Skeletal muscle tissue (tissue), 4 donors: ENCODE results near the gene TSPAN14. TPM values are rescaled to one million over a fixed set of nuclear protein-coding genes. Genes with fewer than 3 reads are reported as not detected.
"Not testable (repeated sequence)": the region's sequence is repeated elsewhere in the genome, so short reads cannot be mapped to it uniquely, and the experiment has no call there.

Source experiments
- H3K27ac ChIP-seq: one replicate; pipeline ENCODE4 v1.7.0; 2013; ENCODE audit warnings: mild to moderate bottlenecking, low read depth, low read length, inconsistent platforms
- H3K27me3 ChIP-seq, 3 donors: one replicate each; pipeline ENCODE4 v1.7.0; 2013; ENCODE audit warnings: low read length in 3 of 3; ENCODE audit not compliant: control insufficient read depth in 3 of 3, insufficient read depth in 3 of 3
- H3K36me3 ChIP-seq, 3 donors: one replicate each; pipeline ENCODE4 v1.7.0; 2013; ENCODE audit warnings: low read length in 3 of 3; ENCODE audit not compliant: control insufficient read depth in 3 of 3, insufficient read depth in 3 of 3
- H3K4me1 ChIP-seq, 3 donors: one replicate each; pipeline ENCODE4 v1.7.0; 2013; ENCODE audit warnings: low read length in 3 of 3, mild to moderate bottlenecking in 3 of 3; ENCODE audit not compliant: control insufficient read depth in 3 of 3, insufficient read depth in 3 of 3
- H3K4me3 ChIP-seq, 3 donors: one replicate each; pipeline ENCODE4 v1.7.0; 2013; ENCODE audit warnings: low read length in 3 of 3
- H3K9ac ChIP-seq, 3 donors: one replicate each; pipeline ENCODE4 v1.7.0; 2013; ENCODE audit warnings: low read length in 3 of 3, mild to moderate bottlenecking in 3 of 3, moderate library complexity in 2 of 3, low read depth in 1 of 3
- H3K9me3 ChIP-seq, 3 donors: one replicate each; pipeline ENCODE4 v1.7.0; 2013; ENCODE audit warnings: low read length in 3 of 3; ENCODE audit not compliant: control insufficient read depth in 3 of 3
- total RNA-seq: library from RNA; depleted of rRNA; stranded (reverse); fragments of >200 nt; gene quantifications from one replicate; pipeline ENCODE4 v1.2.3, GENCODE V29; 2014
- donor health status: Osteomylitis.

TSPAN14 gene
- total RNA-seq, 1 donor from 2014 or later = 6.3 TPM

DNA sequence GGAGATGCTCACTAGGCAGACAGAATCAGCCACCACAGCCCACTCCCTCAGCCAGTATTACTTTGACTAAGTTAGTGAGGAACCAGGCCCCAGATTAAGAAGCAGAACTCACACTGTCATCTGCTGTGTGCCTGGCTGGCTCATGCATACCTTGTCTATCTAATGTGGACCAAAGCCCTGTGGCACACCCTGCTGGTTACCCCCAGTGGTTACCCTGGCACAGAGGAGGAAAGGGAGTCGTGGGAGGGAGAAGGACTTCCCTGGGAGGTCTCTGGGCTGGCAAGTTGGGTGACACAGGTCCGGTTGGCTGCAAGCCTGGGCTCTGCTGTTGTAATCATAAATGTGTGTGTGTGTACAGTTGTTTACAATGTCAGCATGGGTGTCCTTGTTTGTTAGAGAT is 76.1 kb downstream of the TSPAN14 start:
- Histone ChIP-seq H3K27me3 (no peaks in the 10 kb centered on the region), H3K36me3 (no peaks in the 10 kb centered on the region), H3K9me3 (no peaks in the 10 kb centered on the region), H3K9ac (no peak overlapping the region), H3K27ac (no peak overlapping the region), H3K4me1 (peaks cover 2 to 10% (median 7%) of the 10 kb centered on the region in 3 donors), H3K4me3 (no peak overlapping the region)

DNA sequence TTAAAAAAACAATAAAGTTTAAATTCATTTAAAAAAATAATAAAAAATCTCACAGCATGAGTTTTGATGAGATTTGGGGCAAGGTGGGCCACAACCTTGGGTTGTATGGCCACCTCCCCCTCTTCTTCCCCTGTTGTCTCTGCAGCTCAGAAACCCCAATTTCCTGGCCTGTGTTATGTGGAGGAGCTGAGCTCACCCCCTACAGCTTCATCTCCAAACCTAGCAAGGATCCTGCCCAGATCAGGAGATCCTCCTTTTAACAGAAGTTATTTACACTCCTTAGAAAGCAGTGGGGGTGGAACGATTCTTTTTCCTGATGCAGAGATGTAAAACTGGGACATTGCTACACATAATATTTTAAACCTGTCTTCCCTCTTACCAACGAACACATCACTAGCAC is 76.7 kb downstream of the TSPAN14 start:
- Histone ChIP-seq H3K4me1 (peaks cover 2 to 10% (median 7%) of the 10 kb centered on the region in 3 donors), H3K27ac (no peak overlapping the region), H3K27me3 (no peaks in the 10 kb centered on the region), H3K9me3 (no peaks in the 10 kb centered on the region), H3K4me3 (no peak overlapping the region), H3K36me3 (no peaks in the 10 kb centered on the region), H3K9ac (no peak overlapping the region)

- no peak overlapping the region for H3K4me3 ChIP-seq
- H3K9me3 ChIP-seq = no peaks in the 10 kb centered on the region
- H3K27me3 ChIP-seq = no peaks in the 10 kb centered on the region
- peaks cover 4 to 7% (median 4%) of the 10 kb centered on the region in 3 donors for H3K4me1 ChIP-seq
- H3K27ac ChIP-seq = no peak overlapping the region
- no peak overlapping the region for H3K9ac ChIP-seq
- H3K36me3 ChIP-seq = no peaks in the 10 kb centered on the region
Observed at GRCh38 chr10:80532571-80532970, 78.5 kb downstream of the TSPAN14 start.

GRCh38 chr10:80534059-80534458 is 79.9 kb downstream of the TSPAN14 start:
- H3K27me3 ChIP-seq, H3K9ac ChIP-seq, H3K9me3 ChIP-seq, H3K4me3 ChIP-seq, H3K4me1 ChIP-seq, H3K27ac ChIP-seq, H3K36me3 ChIP-seq: not testable (repeated sequence)

GRCh38 chr10:80534646-80535045 is 80.5 kb downstream of the TSPAN14 start:
- not testable (repeated sequence) for H3K4me3 ChIP-seq, H3K27me3 ChIP-seq, H3K9me3 ChIP-seq, H3K9ac ChIP-seq, H3K36me3 ChIP-seq, H3K4me1 ChIP-seq, H3K27ac ChIP-seq

DNA sequence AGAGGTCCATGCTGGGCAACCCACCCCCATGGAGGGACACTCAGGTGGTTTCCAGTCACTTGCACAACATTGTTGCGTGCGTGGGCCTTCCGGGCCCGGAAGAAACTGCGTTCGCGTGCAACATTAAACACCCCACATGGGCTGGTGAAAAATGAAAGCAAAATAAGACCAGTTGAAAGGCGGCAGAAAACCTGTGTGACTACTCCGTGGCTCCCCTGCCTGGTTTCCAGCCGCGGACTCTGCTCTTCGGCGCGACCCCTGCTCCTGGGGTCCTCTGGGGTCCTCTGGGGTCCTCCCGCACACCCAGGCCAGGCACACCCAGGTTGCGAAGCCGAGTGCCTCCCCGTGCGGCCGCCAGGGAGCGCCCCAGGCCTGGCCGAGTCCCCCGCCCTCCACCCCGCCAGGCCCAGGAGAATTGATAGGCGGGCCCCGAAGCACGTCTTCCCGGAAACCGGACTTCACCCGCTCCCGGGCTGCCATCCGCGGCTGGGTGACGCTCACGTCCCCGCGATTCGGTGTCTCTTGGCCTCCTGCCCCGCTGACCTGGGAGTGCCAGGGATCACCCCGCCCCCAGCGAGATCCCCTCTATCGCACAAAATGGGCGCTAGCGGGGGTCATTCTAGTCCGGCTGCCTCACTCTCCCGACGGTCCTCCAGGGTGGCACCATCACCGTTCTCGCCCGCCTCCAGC is 81.7 kb downstream of the TSPAN14 start:
- peaks cover 0 to 3% (median 0%) of the 10 kb centered on the region in 3 donors for H3K27me3 ChIP-seq
- peak overlapping the region; percentile 59 to 77 (median 75) for H3K9ac ChIP-seq

DNA sequence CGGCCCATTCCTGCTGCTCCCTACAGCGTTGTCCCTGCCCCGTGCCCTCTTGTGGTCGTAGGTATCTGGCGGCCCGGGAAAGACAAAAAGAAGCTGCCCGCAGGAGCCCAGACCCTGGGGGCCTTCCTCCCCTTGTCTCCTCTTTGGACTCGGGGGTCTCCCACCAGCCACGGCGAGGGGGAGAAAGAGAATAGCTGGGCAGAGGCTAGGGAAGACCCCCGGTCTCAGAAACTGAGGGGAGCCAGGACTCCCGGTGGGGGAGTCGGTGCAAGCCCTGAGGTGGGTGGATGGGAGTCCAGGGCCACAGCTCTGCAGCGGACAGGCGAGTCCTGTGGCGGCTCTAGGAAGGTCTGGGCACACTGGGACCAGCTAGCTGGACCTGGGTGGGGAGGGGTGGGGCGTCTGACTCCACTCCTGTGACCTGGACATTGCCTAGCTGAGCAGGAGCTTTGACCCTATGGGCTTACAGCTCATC is 82.3 kb downstream of the TSPAN14 start:
- Histone ChIP-seq H3K4me1 (peaks cover 0 to 9% (median 4%) of the 10 kb centered on the region in 3 donors), H3K27me3 (peaks cover 0 to 3% (median 0%) of the 10 kb centered on the region in 3 donors), H3K36me3 (no peaks in the 10 kb centered on the region), H3K27ac (peak overlapping the region; percentile 58), H3K9ac (peak overlapping the region; percentile 51 to 77 (median 75)), H3K9me3 (no peaks in the 10 kb centered on the region), H3K4me3 (peak overlapping the region in 2 of 3 donors; percentile 70)

More for the DNA sequence above, 81.7 kb downstream of the TSPAN14 start:
- H3K4me3 ChIP-seq = peak overlapping the region; percentile 70 to 75 (median 70)
- H3K9me3 ChIP-seq = no peaks in the 10 kb centered on the region
- no peaks in the 10 kb centered on the region for H3K36me3 ChIP-seq
- H3K4me1 ChIP-seq = peaks cover 0 to 4% (median 3%) of the 10 kb centered on the region in 3 donors
- H3K27ac ChIP-seq = peak overlapping the region; percentile 58

DNA sequence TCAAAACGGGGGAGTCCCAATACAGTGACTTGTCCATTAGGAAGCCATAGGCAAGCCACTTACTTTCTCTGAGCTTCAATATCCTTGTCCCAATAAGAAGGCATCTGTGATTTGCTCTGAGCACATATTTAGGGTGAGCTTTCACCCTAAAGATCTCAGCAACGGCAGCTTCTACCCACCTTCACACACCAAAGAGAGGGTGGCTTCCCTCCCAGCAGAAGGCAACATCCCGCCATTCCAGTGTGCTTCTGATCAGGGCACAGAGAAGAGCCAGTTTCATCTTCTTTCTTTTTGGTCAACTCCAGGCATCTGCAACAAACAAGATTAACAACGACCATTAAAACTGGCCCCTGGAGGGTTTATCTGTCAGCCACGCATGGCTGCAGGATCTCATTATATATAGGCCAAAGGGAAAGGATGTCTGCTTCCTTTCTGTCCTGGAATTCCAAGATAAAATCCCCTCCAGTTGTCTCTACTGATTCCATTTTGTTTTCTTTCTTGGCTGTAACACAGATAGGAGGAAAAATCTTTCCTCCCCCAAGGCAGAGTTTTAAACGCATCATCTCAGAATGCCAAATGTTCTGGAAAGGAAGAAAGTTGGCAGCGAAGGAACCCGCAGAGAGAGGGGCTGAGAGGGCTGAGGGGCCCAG is 83.1 kb downstream of the TSPAN14 start:
- Histone ChIP-seq H3K27me3 (peaks cover 0 to 3% (median 0%) of the 10 kb centered on the region in 3 donors), H3K4me1 (peaks cover 0 to 14% (median 8%) of the 10 kb centered on the region in 3 donors), H3K27ac (no peak overlapping the region), H3K9me3 (no peaks in the 10 kb centered on the region), H3K4me3 (no peak overlapping the region), H3K9ac (no peak overlapping the region), H3K36me3 (no peaks in the 10 kb centered on the region)

DNA sequence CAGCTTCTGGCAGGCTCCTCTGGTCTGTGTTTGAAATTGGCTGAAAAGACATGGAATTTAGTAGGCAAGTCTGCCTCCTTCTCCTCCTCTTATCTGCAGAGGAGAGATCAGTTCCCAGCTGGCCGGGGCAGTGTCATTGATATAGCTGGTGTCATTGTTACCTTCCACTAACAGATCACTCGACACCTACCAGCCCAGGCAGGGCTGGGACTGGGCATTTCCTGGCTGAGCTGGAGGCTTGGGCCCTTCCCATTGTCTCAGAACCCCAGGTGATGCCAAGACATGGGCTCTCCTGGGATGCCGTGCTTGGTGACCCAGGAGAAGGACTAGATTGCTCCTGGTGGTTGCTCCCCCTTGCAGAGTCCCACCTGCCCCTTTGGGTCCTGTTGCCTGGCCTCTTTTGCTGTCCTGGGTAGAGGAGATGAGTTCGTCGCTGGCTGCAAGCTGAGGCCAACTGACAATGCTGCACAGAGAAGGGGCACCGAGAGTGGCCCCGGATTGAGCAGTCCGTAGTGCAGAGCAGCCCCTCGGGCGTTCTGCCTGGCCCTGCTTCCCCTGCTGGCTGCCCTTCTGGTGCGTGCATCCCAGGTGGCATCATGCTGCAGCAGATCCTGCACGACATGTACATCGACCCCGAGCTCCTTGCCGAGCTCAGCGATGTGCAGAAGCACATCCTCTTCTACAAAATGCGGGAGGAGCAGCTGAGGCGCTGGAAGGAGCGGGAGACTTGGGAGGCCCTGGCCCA is 83.8 kb downstream of the TSPAN14 start, which contains the start of gene SH2D4B:
Gene SH2D4B, plus strand, starts transcription at position 167 of the 745 bp plus-strand sequence. Its CDS starts 430 bp downstream, at position 597.
- no peak within 1 kb of the TSS for H3K9ac ChIP-seq
- peaks cover 0 to 6% (median 4%) of the 10 kb centered on the region in 3 donors for H3K27me3 ChIP-seq
- no peak within 1 kb of the TSS for H3K4me3 ChIP-seq
- H3K4me1 ChIP-seq = peaks cover 0 to 14% (median 11%) of the 10 kb centered on the region in 3 donors
- no peaks in the 10 kb centered on the region for H3K36me3 ChIP-seq
- no peak within 1 kb of the TSS for H3K27ac ChIP-seq
- H3K9me3 ChIP-seq = no peaks in the 10 kb centered on the region
